ENCODE measurements around the gene SERGEF.

DNA sequence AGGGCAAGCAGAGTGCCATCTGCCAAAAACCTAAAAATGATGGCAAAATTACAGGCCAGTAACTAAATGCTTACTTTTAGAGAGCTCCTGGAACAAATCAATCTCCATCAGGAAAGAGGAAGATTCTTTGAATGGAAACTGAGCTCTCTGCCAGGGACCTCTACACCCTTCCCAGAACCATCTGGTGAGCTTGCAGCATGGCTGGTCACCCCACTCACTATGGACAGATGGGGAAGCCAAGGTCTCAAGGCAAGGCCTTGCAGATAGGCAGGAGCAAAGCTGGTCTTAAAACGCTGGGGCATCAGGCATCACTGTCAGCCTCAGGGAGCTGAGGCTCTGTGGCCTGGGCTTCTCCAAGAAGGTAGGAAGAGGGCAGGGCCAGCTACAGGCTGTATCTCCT, 36.2 kb downstream of the SERGEF start:
- TF ChIP-seq CTCF (IDR thresholded peaks at IDR 0.05), result no peak
- no peak for TF ChIP-seq NFIC (IDR thresholded peaks at IDR 0.05; ENCODE audit: borderline replicate concordance)

Data from SK-N-SH (cell line).